K562 (cell line): Measurements from ENCODE around the gene HPCAL1. TPM values are rescaled to one million over a fixed set of nuclear protein-coding genes. Genes with fewer than 3 reads are reported as not detected.

Experiments used
- CC2D1A ChIP-seq: fragments of 450-650 bp; IDR thresholded peaks from 2 replicates; pipeline ENCODE4 v1.6.1; 2017; ENCODE audit warnings: mild to moderate bottlenecking
- HIVEP1 ChIP-seq: fragments of 250-450 bp; sonication (Bioruptor Pico); IDR thresholded peaks from 2 replicates; pipeline ENCODE4 v1.4.0; 2020; ENCODE audit warnings: mild to moderate bottlenecking
- MCM5 ChIP-seq: fragments of 450-650 bp; IDR thresholded peaks from 2 replicates; pipeline ENCODE4 v1.6.1; 2016; ENCODE audit warnings: low read depth
- MYBL2 ChIP-seq, 2 experiments: fragments of 450-650 bp in 1 of 2; sonication (generic) in 1 of 2; formaldehyde crosslinking in 1 of 2; IDR thresholded peaks; 2 replicates each; pipeline versions ENCODE4 v1.6.1 to v1.8.1; 2017 to 2022; ENCODE audit warnings: borderline replicate concordance in 1 of 2, inconsistent platforms in 1 of 2, low read depth in 1 of 2, mild to moderate bottlenecking in 1 of 2, missing genetic modification reagents in 1 of 2, moderate library complexity in 1 of 2
- MYNN ChIP-seq, 2 experiments: sonication (generic); formaldehyde crosslinking in 1 of 2; IDR thresholded peaks; 2 replicates each; pipeline versions ENCODE4 v1.5.0 to v1.6.1; 2016 to 2020; ENCODE audit warnings: antibody characterized with exemption in 1 of 2, missing genetic modification reagents in 1 of 2
- PML ChIP-seq: IDR thresholded peaks from 2 replicates; pipeline ENCODE4 v1.6.1; 2012; ENCODE audit warnings: low read length, inconsistent platforms
- RCOR1 ChIP-seq, 2 experiments: IDR thresholded peaks; 2 replicates each; pipeline ENCODE4 v1.6.1; 2012; ENCODE audit warnings: low read depth in 2 of 2, low read length in 2 of 2, borderline replicate concordance in 1 of 2, improper control_type of control experiment in 1 of 2
- SMARCA5 ChIP-seq: fragments of 450-650 bp; IDR thresholded peaks from 2 replicates; pipeline ENCODE4 v1.6.1; 2016
- ZBED1 ChIP-seq: IDR thresholded peaks from 2 replicates; pipeline ENCODE4 v1.6.1; 2014
- ZBTB7A ChIP-seq: IDR thresholded peaks from 2 replicates; pipeline ENCODE4 v1.6.1; 2011; ENCODE audit warnings: low read depth, mild to moderate bottlenecking, low read length, moderate library complexity, borderline replicate concordance; ENCODE audit not compliant: control insufficient read depth
- ZNF644 ChIP-seq: fragments of 200-800 bp; sonication (Bioruptor generic); IDR thresholded peaks from 2 replicates; pipeline ENCODE4 v1.6.1; 2016; ENCODE audit warnings: low read depth, missing genetic modification characterization, missing compliant biosample characterization
- ZNF668 ChIP-seq: fragments of 250-450 bp; sonication (Bioruptor Pico); IDR thresholded peaks from 2 replicates; pipeline ENCODE4 v1.8.0; 2022; ENCODE audit warnings: mild to moderate bottlenecking, inconsistent platforms
- polyA plus RNA-seq, 8 experiments: library from polyadenylated mRNA; depleted of rRNA in 4 of 8; stranded (reverse) in 5 of 8; unstranded in 3 of 8; fragments of >200 nt; fragmentation: Nextera tagmentation in 2 of 8; fragmentation: Illumina TruSeq in 1 of 8; extraction: Ambion mirVana in 2 of 8; extraction: Trizol in 1 of 8; gene quantifications; 2 replicates each; pipeline versions ENCODE4 v1.2.1 to v1.2.3, GENCODE V29; 2011 to 2014; ENCODE audit warnings: inconsistent platforms in 1 of 8, missing spikeins in 1 of 8
- total RNA-seq, 7 experiments: library from RNA; depleted of rRNA in 6 of 7; stranded (reverse); fragments of >200 nt in 6 of 7; fragmentation: Illumina TruSeq in 2 of 7; extraction: Trizol in 2 of 7; gene quantifications; 2 replicates each; pipeline versions ENCODE4 v1.2.1 to v1.2.3, GENCODE V29; 2011 to 2021; ENCODE audit warnings: low replicate concordance in 1 of 7
- TF ChIP-seq, protein P1 (sequence below): fragments of 450-650 bp; formaldehyde crosslinking; IDR thresholded peaks from 2 replicates; pipeline ENCODE4 v1.4.0; 2022; ENCODE audit warnings: missing genetic modification characterization
- TF ChIP-seq, protein P2 (sequence below): fragments of 450-650 bp; IDR thresholded peaks from 2 replicates; pipeline ENCODE4 v1.6.1; 2017; ENCODE audit warnings: antibody characterized with exemption
- TF ChIP-seq, protein P3 (sequence below): sonication (generic); formaldehyde crosslinking; IDR thresholded peaks from 2 replicates; pipeline ENCODE4 v1.8.0; 2023; ENCODE audit warnings: mild to moderate bottlenecking, missing genetic modification reagents
- TF ChIP-seq, protein P4 (sequence below), 2 experiments: IDR thresholded peaks in 1 of 2; conservative IDR thresholded peaks in 1 of 2; 2 replicates each; pipeline ENCODE4 v1.6.1; 2016; ENCODE audit warnings: low read depth in 2 of 2, mild to moderate bottlenecking in 1 of 2, missing compliant biosample characterization in 1 of 2, missing genetic modification characterization in 1 of 2, moderate library complexity in 1 of 2

Gene HPCAL1
- total and polyA plus RNA-seq, 9 of the 15 experiments (the other 6 are each of a cell fraction or from before 2014, with no cell fraction given) = 2.7 to 65.5 (median 23.9) TPM

DNA sequence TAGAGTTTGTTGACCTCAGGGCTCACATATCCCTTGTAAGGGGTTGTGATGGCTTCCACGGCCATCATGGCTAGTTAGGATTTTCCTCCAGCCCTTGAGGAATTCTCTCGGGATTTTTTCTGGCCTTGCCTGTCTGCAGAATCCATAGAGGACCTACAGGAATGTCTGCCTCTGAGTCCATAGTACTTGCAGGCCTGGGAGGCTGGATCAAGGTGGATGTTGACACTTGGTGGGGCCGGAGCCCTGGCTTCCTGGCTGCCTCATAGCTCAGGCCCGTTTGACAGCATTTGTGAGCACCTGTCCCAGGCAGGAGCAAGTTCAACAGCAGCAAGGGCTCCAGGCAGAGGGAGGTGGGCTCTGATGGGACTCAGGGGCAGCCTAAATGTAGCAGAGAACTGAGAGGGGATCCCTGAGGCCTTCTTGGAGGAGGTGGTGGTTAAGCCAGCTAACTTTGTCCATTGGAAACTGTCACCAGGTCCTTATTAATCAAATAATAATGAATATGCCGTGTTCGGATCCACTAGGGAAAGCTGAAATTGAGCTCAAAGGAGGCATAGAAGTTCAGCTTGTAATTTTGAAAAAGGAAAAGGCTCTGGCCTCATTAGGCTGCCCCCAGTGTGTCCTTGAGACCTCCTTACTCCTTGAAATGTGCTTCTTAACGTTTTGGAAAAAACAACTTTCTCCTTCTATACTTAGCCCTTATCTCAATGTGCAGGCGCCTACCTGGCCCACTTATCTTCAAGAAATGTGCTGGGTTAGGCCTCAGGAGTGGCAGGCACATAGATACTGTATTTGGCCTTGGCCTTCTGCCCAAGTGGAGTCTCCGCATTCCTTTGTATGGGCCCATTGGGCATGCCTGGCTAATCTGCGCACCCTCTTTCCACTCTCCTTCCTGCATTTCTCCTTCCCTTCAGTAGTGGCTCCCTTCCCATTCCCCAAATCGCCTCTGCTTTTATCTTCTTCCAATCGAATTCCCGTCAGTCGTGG lies 66.9 kb downstream of the HPCAL1 start (continued):
- TF ChIP-seq, protein P1, sequence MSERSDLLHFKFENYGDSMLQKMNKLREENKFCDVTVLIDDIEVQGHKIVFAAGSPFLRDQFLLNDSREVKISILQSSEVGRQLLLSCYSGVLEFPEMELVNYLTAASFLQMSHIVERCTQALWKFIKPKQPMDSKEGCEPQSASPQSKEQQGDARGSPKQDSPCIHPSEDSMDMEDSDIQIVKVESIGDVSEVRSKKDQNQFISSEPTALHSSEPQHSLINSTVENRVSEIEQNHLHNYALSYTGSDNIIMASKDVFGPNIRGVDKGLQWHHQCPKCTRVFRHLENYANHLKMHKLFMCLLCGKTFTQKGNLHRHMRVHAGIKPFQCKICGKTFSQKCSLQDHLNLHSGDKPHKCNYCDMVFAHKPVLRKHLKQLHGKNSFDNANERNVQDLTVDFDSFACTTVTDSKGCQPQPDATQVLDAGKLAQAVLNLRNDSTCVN = no peak
- TF ChIP-seq ZBED1 = no peak
- TF ChIP-seq ZNF668 (CRISPR knock-in tag) = no peak
- TF ChIP-seq ZBTB7A = no peak
- TF ChIP-seq, protein P2, sequence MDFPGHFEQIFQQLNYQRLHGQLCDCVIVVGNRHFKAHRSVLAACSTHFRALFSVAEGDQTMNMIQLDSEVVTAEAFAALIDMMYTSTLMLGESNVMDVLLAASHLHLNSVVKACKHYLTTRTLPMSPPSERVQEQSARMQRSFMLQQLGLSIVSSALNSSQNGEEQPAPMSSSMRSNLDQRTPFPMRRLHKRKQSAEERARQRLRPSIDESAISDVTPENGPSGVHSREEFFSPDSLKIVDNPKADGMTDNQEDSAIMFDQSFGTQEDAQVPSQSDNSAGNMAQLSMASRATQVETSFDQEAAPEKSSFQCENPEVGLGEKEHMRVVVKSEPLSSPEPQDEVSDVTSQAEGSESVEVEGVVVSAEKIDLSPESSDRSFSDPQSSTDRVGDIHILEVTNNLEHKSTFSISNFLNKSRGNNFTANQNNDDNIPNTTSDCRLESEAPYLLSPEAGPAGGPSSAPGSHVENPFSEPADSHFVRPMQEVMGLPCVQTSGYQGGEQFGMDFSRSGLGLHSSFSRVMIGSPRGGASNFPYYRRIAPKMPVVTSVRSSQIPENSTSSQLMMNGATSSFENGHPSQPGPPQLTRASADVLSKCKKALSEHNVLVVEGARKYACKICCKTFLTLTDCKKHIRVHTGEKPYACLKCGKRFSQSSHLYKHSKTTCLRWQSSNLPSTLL = no peak
- TF ChIP-seq MCM5 = no peak
- peak; percentile 89 for TF ChIP-seq PML
- no peak for TF ChIP-seq ZNF644 (tag)
- no peak for TF ChIP-seq SMARCA5
- TF ChIP-seq CC2D1A = peak; percentile 49; the same call in 1 of the 2 replicates
- TF ChIP-seq, protein P3, sequence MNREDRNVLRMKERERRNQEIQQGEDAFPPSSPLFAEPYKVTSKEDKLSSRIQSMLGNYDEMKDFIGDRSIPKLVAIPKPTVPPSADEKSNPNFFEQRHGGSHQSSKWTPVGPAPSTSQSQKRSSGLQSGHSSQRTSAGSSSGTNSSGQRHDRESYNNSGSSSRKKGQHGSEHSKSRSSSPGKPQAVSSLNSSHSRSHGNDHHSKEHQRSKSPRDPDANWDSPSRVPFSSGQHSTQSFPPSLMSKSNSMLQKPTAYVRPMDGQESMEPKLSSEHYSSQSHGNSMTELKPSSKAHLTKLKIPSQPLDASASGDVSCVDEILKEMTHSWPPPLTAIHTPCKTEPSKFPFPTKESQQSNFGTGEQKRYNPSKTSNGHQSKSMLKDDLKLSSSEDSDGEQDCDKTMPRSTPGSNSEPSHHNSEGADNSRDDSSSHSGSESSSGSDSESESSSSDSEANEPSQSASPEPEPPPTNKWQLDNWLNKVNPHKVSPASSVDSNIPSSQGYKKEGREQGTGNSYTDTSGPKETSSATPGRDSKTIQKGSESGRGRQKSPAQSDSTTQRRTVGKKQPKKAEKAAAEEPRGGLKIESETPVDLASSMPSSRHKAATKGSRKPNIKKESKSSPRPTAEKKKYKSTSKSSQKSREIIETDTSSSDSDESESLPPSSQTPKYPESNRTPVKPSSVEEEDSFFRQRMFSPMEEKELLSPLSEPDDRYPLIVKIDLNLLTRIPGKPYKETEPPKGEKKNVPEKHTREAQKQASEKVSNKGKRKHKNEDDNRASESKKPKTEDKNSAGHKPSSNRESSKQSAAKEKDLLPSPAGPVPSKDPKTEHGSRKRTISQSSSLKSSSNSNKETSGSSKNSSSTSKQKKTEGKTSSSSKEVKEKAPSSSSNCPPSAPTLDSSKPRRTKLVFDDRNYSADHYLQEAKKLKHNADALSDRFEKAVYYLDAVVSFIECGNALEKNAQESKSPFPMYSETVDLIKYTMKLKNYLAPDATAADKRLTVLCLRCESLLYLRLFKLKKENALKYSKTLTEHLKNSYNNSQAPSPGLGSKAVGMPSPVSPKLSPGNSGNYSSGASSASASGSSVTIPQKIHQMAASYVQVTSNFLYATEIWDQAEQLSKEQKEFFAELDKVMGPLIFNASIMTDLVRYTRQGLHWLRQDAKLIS (CRISPR knock-in tag) = no peak
- TF ChIP-seq MYBL2 (IDR thresholded peaks at IDR 0.05; ENCODE audit: low read depth) = no peak
- TF ChIP-seq MYBL2 (CRISPR knock-in tag; IDR thresholded peaks at IDR 0.05; ENCODE audit: borderline replicate concordance) = no peak
- TF ChIP-seq HIVEP1 (CRISPR knock-in tag) = no peak
- TF ChIP-seq, protein P4, sequence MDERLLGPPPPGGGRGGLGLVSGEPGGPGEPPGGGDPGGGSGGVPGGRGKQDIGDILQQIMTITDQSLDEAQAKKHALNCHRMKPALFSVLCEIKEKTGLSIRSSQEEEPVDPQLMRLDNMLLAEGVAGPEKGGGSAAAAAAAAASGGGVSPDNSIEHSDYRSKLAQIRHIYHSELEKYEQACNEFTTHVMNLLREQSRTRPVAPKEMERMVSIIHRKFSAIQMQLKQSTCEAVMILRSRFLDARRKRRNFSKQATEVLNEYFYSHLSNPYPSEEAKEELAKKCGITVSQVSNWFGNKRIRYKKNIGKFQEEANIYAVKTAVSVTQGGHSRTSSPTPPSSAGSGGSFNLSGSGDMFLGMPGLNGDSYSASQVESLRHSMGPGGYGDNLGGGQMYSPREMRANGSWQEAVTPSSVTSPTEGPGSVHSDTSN (CRISPR knock-in tag; IDR thresholded peaks at IDR 0.05; ENCODE audit: low read depth) = no peak
- TF ChIP-seq, protein P4 (tag; conservative IDR thresholded peaks at IDR 0.05; ENCODE audit: low read depth) = peak; percentile 50; the same call in 1 of the 2 replicates
- peak in 1 of 2 experiments; percentile 75; a peak in 2 of 4 replicates for TF ChIP-seq RCOR1 (IDR thresholded peaks at IDR 0.05; ENCODE audit: borderline replicate concordance in 1 of 2, low read depth in 2 of 2, low read length in 2 of 2)
- peak; percentile 85 for TF ChIP-seq MYNN (IDR thresholded peaks at IDR 0.05)
- TF ChIP-seq MYNN (CRISPR knock-in tag; IDR thresholded peaks at IDR 0.05) = no peak
